HepG2 (cell line): ENCODE data around the gene ABCC10. TPM values are rescaled to one million over a fixed set of nuclear protein-coding genes. Genes with fewer than 3 reads are reported as not detected.

ENCODE experiments used
- GPBP1L1 ChIP-seq: sonication (generic); formaldehyde crosslinking; IDR thresholded peaks from 2 replicates; pipeline ENCODE4 v1.5.0; 2020; ENCODE audit warnings: mild to moderate bottlenecking, missing genetic modification reagents
- HNF1A ChIP-seq, 2 experiments: sonication (generic) in 1 of 2; formaldehyde crosslinking in 1 of 2; IDR thresholded peaks; 2 replicates each; pipeline versions ENCODE4 v1.4.0 to v1.6.1; 2016 to 2020; ENCODE audit warnings: borderline replicate concordance in 1 of 2, low read depth in 1 of 2, mild to moderate bottlenecking in 1 of 2, missing genetic modification reagents in 1 of 2
- HOXA9 ChIP-seq: sonication (generic); formaldehyde crosslinking; IDR thresholded peaks from 2 replicates; pipeline ENCODE4 v1.8.1; 2022; ENCODE audit warnings: missing genetic modification reagents, mild to moderate bottlenecking, moderate library complexity, borderline replicate concordance
- JUND ChIP-seq: sonication (generic); formaldehyde crosslinking; IDR thresholded peaks from 2 replicates; pipeline ENCODE4 v1.8.0; 2022; ENCODE audit warnings: mild to moderate bottlenecking, missing genetic modification reagents
- KAT2B ChIP-seq: fragments of 150-350 bp; IDR thresholded peaks from 2 replicates; pipeline ENCODE4 v1.6.1; 2014; ENCODE audit warnings: low read depth, low read length, borderline replicate concordance
- KDM1A ChIP-seq: IDR thresholded peaks from 2 replicates; pipeline ENCODE4 v1.6.1; 2016; ENCODE audit warnings: missing compliant biosample characterization
- KMT2A ChIP-seq: sonication (generic); formaldehyde crosslinking; IDR thresholded peaks from 2 replicates; pipeline ENCODE4 v1.4.0; 2020; ENCODE audit warnings: missing genetic modification reagents
- RNF219 ChIP-seq: sonication (generic); formaldehyde crosslinking; IDR thresholded peaks from 2 replicates; pipeline ENCODE4 v1.5.0; 2020; ENCODE audit warnings: mild to moderate bottlenecking, missing genetic modification reagents
- TBL1XR1 ChIP-seq: fragments of 150-350 bp; IDR thresholded peaks from 2 replicates; pipeline ENCODE4 v1.6.1; 2014; ENCODE audit warnings: borderline replicate concordance, low read length; ENCODE audit not compliant: partially characterized antibody
- ZBTB20 ChIP-seq: sonication (generic); formaldehyde crosslinking; IDR thresholded peaks from 2 replicates; pipeline ENCODE4 v1.8.1; 2023; ENCODE audit warnings: missing genetic modification reagents, low read depth, mild to moderate bottlenecking, borderline replicate concordance
- ZNF564 ChIP-seq: sonication (generic); formaldehyde crosslinking; IDR thresholded peaks from 2 replicates; pipeline ENCODE4 v1.8.1; 2023; ENCODE audit warnings: mild to moderate bottlenecking, missing genetic modification reagents
- ZNF577 ChIP-seq: sonication (generic); formaldehyde crosslinking; IDR thresholded peaks from 2 replicates; pipeline ENCODE4 v1.4.0; 2020; ENCODE audit warnings: mild to moderate bottlenecking, low read depth, missing genetic modification reagents, borderline replicate concordance
- ZNF687 ChIP-seq: sonication (generic); formaldehyde crosslinking; IDR thresholded peaks from 2 replicates; pipeline ENCODE4 v1.5.1; 2020; ENCODE audit warnings: mild to moderate bottlenecking, missing genetic modification reagents, moderate library complexity
- ZNF703 ChIP-seq: sonication (generic); formaldehyde crosslinking; IDR thresholded peaks from 2 replicates; pipeline ENCODE4 v1.5.1; 2020; ENCODE audit warnings: missing genetic modification reagents, mild to moderate bottlenecking, moderate library complexity, borderline replicate concordance
- ZNF777 ChIP-seq: sonication (generic); formaldehyde crosslinking; IDR thresholded peaks from 2 replicates; pipeline ENCODE4 v1.4.0; 2020; ENCODE audit warnings: missing genetic modification reagents
- polyA plus RNA-seq, 8 experiments: library from polyadenylated mRNA; depleted of rRNA in 3 of 8; stranded (reverse) in 7 of 8; unstranded in 1 of 8; fragments of >200 nt; fragmentation: Illumina TruSeq in 4 of 8; extraction: Trizol in 4 of 8; gene quantifications; 2 replicates each; pipeline versions ENCODE4 v1.2.1 to v1.2.3, GENCODE V29; 2011 to 2016; ENCODE audit warnings: low read depth in 4 of 8, missing spikeins in 1 of 8, mixed read lengths in 1 of 8; ENCODE audit not compliant: insufficient read depth in 1 of 8
- total RNA-seq, 5 experiments: library from RNA; depleted of rRNA; stranded (reverse); fragments of >200 nt; fragmentation: Illumina TruSeq; extraction: Trizol; gene quantifications; 2 replicates each; pipeline ENCODE4 v1.2.3, GENCODE V29; 2016; ENCODE audit warnings: low read depth in 1 of 5

The ABCC10 gene
- total and polyA plus RNA-seq, 2 of the 13 experiments (the other 11 are each of a cell fraction or from before 2014, with no cell fraction given): 16.0 to 24.3 TPM

- TF ChIP-seq RNF219: no peak
- TF ChIP-seq ZNF577 (CRISPR knock-in tag): 0 out of 2 replicates have a peak, but pooled peaks have one; percentile 76
- TF ChIP-seq JUND: peak; percentile 68; the same call in 1 of the 2 replicates
- no peak for TF ChIP-seq TBL1XR1
- TF ChIP-seq KMT2A (CRISPR knock-in tag): 0 out of 2 replicates have a peak, but pooled peaks have one; percentile 29
- no peak for TF ChIP-seq KAT2B
- peak; percentile 37; the same call in 1 of the 2 replicates for TF ChIP-seq ZNF564 (CRISPR knock-in tag)
- TF ChIP-seq GPBP1L1 (CRISPR knock-in tag): no peak
- TF ChIP-seq ZBTB20 (CRISPR knock-in tag): peak; percentile 91; the same call in 1 of the 2 replicates
- TF ChIP-seq HOXA9 (CRISPR knock-in tag): peak; percentile 75; the same call in 1 of the 2 replicates
- no peak for TF ChIP-seq HNF1A (IDR thresholded peaks at IDR 0.05; ENCODE audit: low read depth)
- 0 out of 2 replicates have a peak, but pooled peaks have one; percentile 39 for TF ChIP-seq HNF1A (CRISPR knock-in tag; IDR thresholded peaks at IDR 0.05; ENCODE audit: borderline replicate concordance)
- peak; percentile 94 for TF ChIP-seq ZNF687 (CRISPR knock-in tag)
- no peak for TF ChIP-seq KDM1A
- no peak for TF ChIP-seq ZNF777 (CRISPR knock-in tag)
- no peak for TF ChIP-seq ZNF703 (CRISPR knock-in tag)
Measured at GRCh38 chr6:43477235-43478007, 50.1 kb downstream of the ABCC10 start, which contains the start of gene TJAP1 (continued).
